Endothelial cell (in vitro differentiated cells): ENCODE results near the gene SREBF1. TPM values are rescaled to one million over a fixed set of nuclear protein-coding genes. Genes with fewer than 3 reads are reported as not detected.
A peak's percentile ranks its signal among the peaks of the same experiment; 100 is the strongest.
"Not testable (repeated sequence)": the region's sequence is repeated elsewhere in the genome, so short reads cannot be mapped to it uniquely, and the experiment has no call there.

ENCODE experiments used
- DNase-seq: peaks from one replicate; pipeline ENCODE4 v3.0.0; 2021; ENCODE audit warnings: low spot score
- H3K27ac Mint-ChIP-seq: one replicate; pipeline ENCODE4 v1.8.0; 2021; ENCODE audit warnings: mixed read lengths, inconsistent platforms; ENCODE audit not compliant: unreplicated experiment
- H3K27me3 Mint-ChIP-seq: one replicate; pipeline ENCODE4 v1.8.0; 2021; ENCODE audit warnings: mild to moderate bottlenecking, moderate library complexity, mixed read lengths, inconsistent platforms; ENCODE audit not compliant: unreplicated experiment
- H3K36me3 Mint-ChIP-seq: one replicate; pipeline ENCODE4 v1.8.0; 2021; ENCODE audit warnings: mild to moderate bottlenecking, low read depth, mixed read lengths, inconsistent platforms; ENCODE audit not compliant: unreplicated experiment
- H3K4me1 Mint-ChIP-seq: one replicate; pipeline ENCODE4 v1.8.0; 2021; ENCODE audit warnings: mild to moderate bottlenecking, mixed read lengths, inconsistent platforms; ENCODE audit not compliant: unreplicated experiment
- H3K4me3 Mint-ChIP-seq: one replicate; pipeline ENCODE4 v1.8.0; 2021; ENCODE audit warnings: mild to moderate bottlenecking, mixed read lengths, inconsistent platforms; ENCODE audit not compliant: unreplicated experiment
- H3K9me3 Mint-ChIP-seq: one replicate; pipeline ENCODE4 v1.8.0; 2021; ENCODE audit warnings: mixed read lengths, inconsistent platforms; ENCODE audit not compliant: unreplicated experiment
- total RNA-seq: library from RNA; stranded (reverse); fragmentation: NEBNext Ultra II Directional; extraction: Animal tissue kit (Norgen Biotek cat#: 25700); gene quantifications from one replicate; pipeline ENCODE4 v1.2.1, GENCODE V29; 2021; ENCODE audit not compliant: unreplicated experiment
- TF ChIP-seq, protein P1 (sequence below): fragments of 200-600 bp; sonication (generic); IDR thresholded peaks from one replicate; pipeline ENCODE4 v1.5.0; 2021; ENCODE audit warnings: antibody characterized with exemption; ENCODE audit not compliant: unreplicated experiment

The SREBF1 gene
- total RNA-seq, 1 donor from 2014 or later, result 146 TPM

GRCh38 chr17:17809531-17810083 is 27.2 kb downstream of the SREBF1 start:
- no peak overlapping the region for H3K27ac Mint-ChIP-seq
- TF ChIP-seq, protein P1, sequence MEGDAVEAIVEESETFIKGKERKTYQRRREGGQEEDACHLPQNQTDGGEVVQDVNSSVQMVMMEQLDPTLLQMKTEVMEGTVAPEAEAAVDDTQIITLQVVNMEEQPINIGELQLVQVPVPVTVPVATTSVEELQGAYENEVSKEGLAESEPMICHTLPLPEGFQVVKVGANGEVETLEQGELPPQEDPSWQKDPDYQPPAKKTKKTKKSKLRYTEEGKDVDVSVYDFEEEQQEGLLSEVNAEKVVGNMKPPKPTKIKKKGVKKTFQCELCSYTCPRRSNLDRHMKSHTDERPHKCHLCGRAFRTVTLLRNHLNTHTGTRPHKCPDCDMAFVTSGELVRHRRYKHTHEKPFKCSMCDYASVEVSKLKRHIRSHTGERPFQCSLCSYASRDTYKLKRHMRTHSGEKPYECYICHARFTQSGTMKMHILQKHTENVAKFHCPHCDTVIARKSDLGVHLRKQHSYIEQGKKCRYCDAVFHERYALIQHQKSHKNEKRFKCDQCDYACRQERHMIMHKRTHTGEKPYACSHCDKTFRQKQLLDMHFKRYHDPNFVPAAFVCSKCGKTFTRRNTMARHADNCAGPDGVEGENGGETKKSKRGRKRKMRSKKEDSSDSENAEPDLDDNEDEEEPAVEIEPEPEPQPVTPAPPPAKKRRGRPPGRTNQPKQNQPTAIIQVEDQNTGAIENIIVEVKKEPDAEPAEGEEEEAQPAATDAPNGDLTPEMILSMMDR, result no peak
- H3K36me3 Mint-ChIP-seq, result peaks cover 11% of the 10 kb centered on the region
- DNase-seq, result no peak
- H3K4me3 Mint-ChIP-seq, result no peak overlapping the region
- no peaks in the 10 kb centered on the region for H3K9me3 Mint-ChIP-seq
- peaks cover 16% of the 10 kb centered on the region for H3K4me1 Mint-ChIP-seq
- peaks cover 35% of the 10 kb centered on the region for H3K27me3 Mint-ChIP-seq

DNA sequence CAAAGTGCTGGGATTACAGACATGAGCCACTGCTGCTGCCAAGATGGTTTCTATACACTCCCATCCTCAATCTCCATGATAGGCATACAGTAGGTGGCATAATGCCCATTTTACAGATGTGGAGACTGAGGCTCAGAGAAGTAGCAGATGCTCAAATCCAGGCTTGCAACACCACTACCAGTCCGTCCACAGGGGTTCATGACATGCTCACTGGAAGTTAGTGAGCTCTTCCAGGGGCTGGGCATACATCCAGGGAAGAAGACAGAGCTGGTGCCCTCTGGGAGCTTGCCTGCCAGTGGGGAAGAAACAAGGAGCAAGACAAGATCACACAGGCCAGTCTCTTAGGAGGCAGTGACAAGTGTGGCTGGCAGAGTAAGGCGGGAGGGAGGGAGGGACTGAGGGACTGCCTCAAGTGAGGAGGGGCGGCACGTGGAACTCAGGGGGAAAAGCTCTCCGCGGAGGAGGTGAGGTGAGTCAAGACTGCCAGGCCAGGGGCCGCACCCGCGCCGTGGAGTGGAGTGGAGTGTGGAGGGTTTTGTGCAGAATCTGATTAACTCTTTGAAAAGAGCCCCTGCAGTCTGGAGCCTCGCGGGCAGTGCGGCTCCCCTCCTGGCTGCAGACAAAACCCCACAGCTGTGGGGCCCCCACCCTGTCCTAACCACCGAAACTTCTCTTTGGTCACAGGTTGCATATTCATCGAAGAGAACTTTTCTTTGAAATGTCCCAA is 27.9 kb downstream of the SREBF1 start:
- Mint-ChIP-seq H3K9me3 (no peaks in the 10 kb centered on the region), H3K27ac (peak overlapping the region; percentile 27), H3K27me3 (peaks cover 34% of the 10 kb centered on the region), H3K4me1 (peaks cover 16% of the 10 kb centered on the region), H3K4me3 (peak overlapping the region; percentile 63), H3K36me3 (peaks cover 17% of the 10 kb centered on the region)
- TF ChIP-seq, protein P1, result no peak
- no peak for DNase-seq

GRCh38 chr17:17808200-17808599 is 28.6 kb downstream of the SREBF1 start:
- H3K4me1 Mint-ChIP-seq, result peaks cover 16% of the 10 kb centered on the region
- DNase-seq, H3K27ac Mint-ChIP-seq, H3K9me3 Mint-ChIP-seq, H3K4me3 Mint-ChIP-seq: not testable (repeated sequence)
- peaks cover 20% of the 10 kb centered on the region for H3K36me3 Mint-ChIP-seq
- peaks cover 34% of the 10 kb centered on the region for H3K27me3 Mint-ChIP-seq

GRCh38 chr17:17807440-17807839 is 29.3 kb downstream of the SREBF1 start:
- no peak for DNase-seq

DNA sequence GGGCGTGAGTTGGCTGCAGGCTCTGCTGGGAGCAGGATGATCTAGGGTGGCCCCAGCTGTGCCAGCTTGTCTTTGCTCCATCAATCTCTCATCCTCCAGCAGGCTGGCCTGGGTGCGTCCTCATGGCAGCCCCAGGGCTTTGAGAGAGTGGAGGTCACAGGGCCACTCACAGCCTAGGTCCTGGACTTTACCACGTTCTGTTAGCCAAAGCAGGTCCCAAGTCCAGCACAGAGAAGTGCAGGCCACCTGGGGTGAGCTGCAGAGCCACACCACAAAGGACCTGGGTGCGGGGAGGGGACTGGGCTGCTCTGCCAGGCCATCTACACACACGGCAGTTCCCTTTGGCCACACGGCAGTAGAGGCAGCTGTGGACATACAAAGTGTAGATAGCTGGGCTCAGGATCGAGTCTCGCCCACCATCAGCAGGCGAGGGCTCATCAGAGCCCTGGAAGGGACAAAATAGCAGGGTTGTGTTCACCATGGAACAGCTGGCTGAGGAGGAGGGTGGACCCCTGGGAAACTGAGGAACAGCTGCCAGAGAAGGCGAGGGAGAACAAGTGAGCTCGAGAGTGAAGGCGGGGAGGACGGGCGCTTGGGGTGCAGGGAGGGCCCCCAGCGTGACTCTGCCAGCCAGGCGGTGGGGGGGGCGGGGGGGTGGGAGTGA is 30.0 kb downstream of the SREBF1 start:
- no peak for DNase-seq
- Mint-ChIP-seq H3K9me3 (no peaks in the 10 kb centered on the region), H3K27ac (no peak overlapping the region), H3K36me3 (peaks cover 25% of the 10 kb centered on the region), H3K27me3 (peaks cover 28% of the 10 kb centered on the region), H3K4me3 (no peak overlapping the region), H3K4me1 (peaks cover 10% of the 10 kb centered on the region)
- TF ChIP-seq, protein P1, result no peak

More at GRCh38 chr17:17807440-17807839, 29.3 kb downstream of the SREBF1 start:
- H3K9me3 Mint-ChIP-seq, result no peaks in the 10 kb centered on the region
- H3K27ac Mint-ChIP-seq, result peak overlapping the region; percentile 36
- peaks cover 16% of the 10 kb centered on the region for H3K4me1 Mint-ChIP-seq
- H3K4me3 Mint-ChIP-seq, result no peak overlapping the region
- TF ChIP-seq, protein P1, result no peak
- H3K36me3 Mint-ChIP-seq, result peaks cover 20% of the 10 kb centered on the region
- peaks cover 34% of the 10 kb centered on the region for H3K27me3 Mint-ChIP-seq
